ENCODE results near the gene INPP4B. TPM values are rescaled to one million over a fixed set of nuclear protein-coding genes. Genes with fewer than 3 reads are reported as not detected.

Gene INPP4B
- total RNA-seq, 1 experiment from 2014 or later, result 14.3 TPM

- Histone ChIP-seq H4K20me1 (ENCODE audit: insufficient read depth) (no peaks in the 10 kb centered on the region), H3K4me1 (ENCODE audit: control insufficient read depth in 1 of 2, insufficient read depth in 2 of 2, low read length in 2 of 2) (peaks cover 0 to 6% of the 10 kb centered on the region in 2 experiments; a peak in 1 of 4 replicates), H3K36me3 (ENCODE audit: control insufficient read depth in 1 of 2, insufficient read depth in 2 of 2, low read length in 2 of 2) (no peaks in the 10 kb centered on the region), H2AFZ (ENCODE audit: low read depth, low read length, poor library complexity, severe bottlenecking) (no peak overlapping the region), H3K9ac (ENCODE audit: low read length) (no peak overlapping the region), H3K4me2 (ENCODE audit: low read length) (no peak overlapping the region), H3K9me3 (ENCODE audit: control insufficient read depth in 1 of 2, insufficient read depth in 1 of 2, low read depth in 1 of 2, low read length in 2 of 2) (no peaks in the 10 kb centered on the region), H3K27ac (ENCODE audit: low read depth, low read length) (no peak overlapping the region), H3K4me3 (replicated peaks in 1 of 2; ENCODE audit: low read depth in 1 of 2, low read length in 2 of 2) (no peak overlapping the region), H3K79me2 (ENCODE audit: insufficient read depth, low read length) (no peaks in the 10 kb centered on the region), H3K9me2 (ENCODE audit: insufficient read depth) (no peaks in the 10 kb centered on the region), H3K27me3 (ENCODE audit: insufficient read depth, low read length) (no peaks in the 10 kb centered on the region)
- ATAC-seq (no peak), DNase-seq (ENCODE audit: low read depth, low spot score) (no peak)
- TF ChIP-seq ZFX (IDR thresholded peaks at IDR 0.05) (no peak), CTCF (IDR thresholded peaks at IDR 0.05 in 2 of 3, conservative IDR thresholded peaks at IDR 0.05 in 1 of 3; ENCODE audit: borderline replicate concordance in 1 of 3, insufficient read depth in 1 of 3, low read depth in 2 of 3, low read length in 2 of 3) (no peak), TCF7L2 (IDR thresholded peaks at IDR 0.05; ENCODE audit: borderline replicate concordance, extremely low read depth, insufficient read depth, insufficient read length) (no peak), CBX3 (IDR thresholded peaks at IDR 0.05; ENCODE audit: low read depth) (no peak), CEBPB (IDR thresholded peaks at IDR 0.05; ENCODE audit: low read depth) (peak; percentile 43; the same call in 1 of the 2 replicates)
- ChIA-PET POLR2A (no interaction called here), RAD21 (ENCODE audit: low non-redundant PET in 1 of 2, low total read pairs in 2 of 2, uncharacterized antibody in 2 of 2, unreplicated experiment in 2 of 2) (no interaction called here), CTCF (no interaction called here)
- intact Hi-C loops (cut with micrococcal nuclease), result no loop called here
- BruUV-seq (replicated peaks), result no TSS peak
Measured at GRCh38 chr4:142347241-142347640, 498.9 kb downstream of the INPP4B start.

- intact Hi-C loops (cut with micrococcal nuclease), result no loop called here
- Histone ChIP-seq H3K9ac (ENCODE audit: low read length) (no peak overlapping the region), H2AFZ (ENCODE audit: low read depth, low read length, poor library complexity, severe bottlenecking) (no peak overlapping the region), H3K4me1 (ENCODE audit: control insufficient read depth in 1 of 2, insufficient read depth in 2 of 2, low read length in 2 of 2) (peaks cover 0 to 6% of the 10 kb centered on the region in 2 experiments; a peak in 1 of 4 replicates), H3K9me3 (ENCODE audit: control insufficient read depth in 1 of 2, insufficient read depth in 1 of 2, low read depth in 1 of 2, low read length in 2 of 2) (no peaks in the 10 kb centered on the region), H3K4me2 (ENCODE audit: low read length) (no peak overlapping the region), H3K79me2 (ENCODE audit: insufficient read depth, low read length) (no peaks in the 10 kb centered on the region), H3K4me3 (replicated peaks in 1 of 2; ENCODE audit: low read depth in 1 of 2, low read length in 2 of 2) (no peak overlapping the region), H3K36me3 (ENCODE audit: control insufficient read depth in 1 of 2, insufficient read depth in 2 of 2, low read length in 2 of 2) (no peaks in the 10 kb centered on the region), H3K27me3 (ENCODE audit: insufficient read depth, low read length) (no peaks in the 10 kb centered on the region), H3K9me2 (ENCODE audit: insufficient read depth) (no peaks in the 10 kb centered on the region), H4K20me1 (ENCODE audit: insufficient read depth) (no peaks in the 10 kb centered on the region), H3K27ac (ENCODE audit: low read depth, low read length) (no peak overlapping the region)
- ATAC-seq (no peak), DNase-seq (ENCODE audit: low read depth, low spot score) (no peak)
- ChIA-PET CTCF (no interaction called here), RAD21 (ENCODE audit: low non-redundant PET in 1 of 2, low total read pairs in 2 of 2, uncharacterized antibody in 2 of 2, unreplicated experiment in 2 of 2) (interaction anchor here in 1 of 2 experiments (0.6 kb wide), 1 partner anchor 1097 kb away, joined by 4 read pairs; no protein-coding TSS in a partner anchor), POLR2A (no interaction called here)
- BruUV-seq (replicated peaks), result no TSS peak
- TF ChIP-seq ATF3 (IDR thresholded peaks at IDR 0.05) (no peak), MAX (IDR thresholded peaks at IDR 0.05) (no peak), ZNF274 (IDR thresholded peaks at IDR 0.05; ENCODE audit: low read depth, low read length) (no peak), REST (IDR thresholded peaks at IDR 0.05; ENCODE audit: low read depth) (no peak), ELF1 (IDR thresholded peaks at IDR 0.05; ENCODE audit: borderline replicate concordance, low read depth) (no peak), SIN3A (IDR thresholded peaks at IDR 0.05; ENCODE audit: low read depth) (no peak), SP1 (IDR thresholded peaks at IDR 0.05; ENCODE audit: low read depth) (no peak), SRF (IDR thresholded peaks at IDR 0.05; ENCODE audit: low read depth) (no peak)
Measured at GRCh38 chr4:142345924-142346323, 500.2 kb downstream of the INPP4B start.
